Epithelial cell of esophagus (primary cell): Measurements from ENCODE around the gene SH3PXD2A.

Experiments
- DNase-seq: peaks from one replicate; pipeline ENCODE4 v3.0.0; 2010; ENCODE audit warnings: low read depth
- H3K4me3 ChIP-seq: 2 replicates; pipeline ENCODE4 v1.5.1; 2011; ENCODE audit warnings: mild to moderate bottlenecking, low read length, control low read depth
- TF ChIP-seq, protein P1 (sequence below): IDR thresholded peaks from 2 replicates; pipeline ENCODE4 v1.5.1; 2011; ENCODE audit warnings: low read depth, mild to moderate bottlenecking, low read length, control low read depth, inconsistent platforms; ENCODE audit not compliant: insufficient read depth; ENCODE audit errors: missing control alignments

SH3PXD2A gene

DNA sequence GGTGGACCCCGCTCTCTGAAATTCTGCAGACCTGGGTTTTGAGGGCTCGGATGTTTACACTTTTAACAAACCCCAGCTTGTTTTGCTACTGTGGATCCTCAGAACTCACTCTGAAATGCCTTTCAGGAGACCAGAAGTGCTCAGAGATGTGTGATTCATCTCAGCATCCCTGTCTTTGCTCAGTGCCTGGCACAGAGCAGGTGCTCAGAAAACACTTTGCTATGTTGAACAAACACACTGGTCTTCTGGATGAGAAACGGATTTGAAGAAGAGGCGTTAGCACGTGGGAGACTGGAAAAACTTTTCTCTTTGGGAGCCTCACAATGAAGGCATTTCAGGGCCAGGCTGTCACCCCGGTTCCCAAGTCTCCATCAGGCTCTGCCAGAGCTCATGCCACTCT is 53.3 kb downstream of the SH3PXD2A start:
- H3K4me3 ChIP-seq = no peak overlapping the region
- no peak for DNase-seq
- TF ChIP-seq, protein P1, sequence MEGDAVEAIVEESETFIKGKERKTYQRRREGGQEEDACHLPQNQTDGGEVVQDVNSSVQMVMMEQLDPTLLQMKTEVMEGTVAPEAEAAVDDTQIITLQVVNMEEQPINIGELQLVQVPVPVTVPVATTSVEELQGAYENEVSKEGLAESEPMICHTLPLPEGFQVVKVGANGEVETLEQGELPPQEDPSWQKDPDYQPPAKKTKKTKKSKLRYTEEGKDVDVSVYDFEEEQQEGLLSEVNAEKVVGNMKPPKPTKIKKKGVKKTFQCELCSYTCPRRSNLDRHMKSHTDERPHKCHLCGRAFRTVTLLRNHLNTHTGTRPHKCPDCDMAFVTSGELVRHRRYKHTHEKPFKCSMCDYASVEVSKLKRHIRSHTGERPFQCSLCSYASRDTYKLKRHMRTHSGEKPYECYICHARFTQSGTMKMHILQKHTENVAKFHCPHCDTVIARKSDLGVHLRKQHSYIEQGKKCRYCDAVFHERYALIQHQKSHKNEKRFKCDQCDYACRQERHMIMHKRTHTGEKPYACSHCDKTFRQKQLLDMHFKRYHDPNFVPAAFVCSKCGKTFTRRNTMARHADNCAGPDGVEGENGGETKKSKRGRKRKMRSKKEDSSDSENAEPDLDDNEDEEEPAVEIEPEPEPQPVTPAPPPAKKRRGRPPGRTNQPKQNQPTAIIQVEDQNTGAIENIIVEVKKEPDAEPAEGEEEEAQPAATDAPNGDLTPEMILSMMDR = no peak

DNA sequence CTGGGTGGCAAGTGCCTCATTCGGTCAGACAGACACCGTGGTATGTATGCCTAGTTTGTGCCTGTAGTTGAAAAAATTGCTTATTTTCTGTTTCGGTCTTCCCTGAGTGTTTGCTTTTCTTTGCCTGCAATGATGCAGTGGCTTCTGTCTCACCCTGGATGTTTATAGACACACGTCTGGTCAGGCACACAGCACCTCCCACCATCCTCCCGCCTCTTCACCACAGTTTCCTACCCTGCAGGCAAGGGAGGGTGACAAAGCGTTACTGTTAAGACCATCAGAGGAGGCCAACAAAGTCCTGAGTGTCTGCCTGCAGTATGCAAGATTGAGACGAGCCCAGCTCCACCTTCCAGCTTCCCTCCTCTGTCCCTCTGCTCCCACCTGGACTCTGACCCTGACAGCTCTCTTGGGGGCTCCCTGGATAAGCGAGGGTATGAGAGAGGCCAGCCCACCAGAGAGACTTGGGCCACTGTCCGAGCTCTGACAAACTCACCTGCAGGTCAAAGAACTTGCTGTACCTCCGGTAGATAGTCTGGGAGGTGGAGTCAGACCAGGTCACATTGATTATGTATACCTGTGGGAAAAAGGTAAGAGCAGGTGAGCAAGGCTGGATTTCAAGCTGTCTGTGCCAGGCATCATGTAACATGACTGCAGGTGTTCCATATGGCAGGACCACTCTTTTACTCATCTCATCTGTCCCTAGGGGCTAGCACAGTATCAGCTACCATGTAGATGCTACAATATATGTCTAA is 54.4 kb downstream of the SH3PXD2A start:
- TF ChIP-seq, protein P1 = no peak
- H3K4me3 ChIP-seq = no peak overlapping the region
- DNase-seq = peak; percentile 94

DNA sequence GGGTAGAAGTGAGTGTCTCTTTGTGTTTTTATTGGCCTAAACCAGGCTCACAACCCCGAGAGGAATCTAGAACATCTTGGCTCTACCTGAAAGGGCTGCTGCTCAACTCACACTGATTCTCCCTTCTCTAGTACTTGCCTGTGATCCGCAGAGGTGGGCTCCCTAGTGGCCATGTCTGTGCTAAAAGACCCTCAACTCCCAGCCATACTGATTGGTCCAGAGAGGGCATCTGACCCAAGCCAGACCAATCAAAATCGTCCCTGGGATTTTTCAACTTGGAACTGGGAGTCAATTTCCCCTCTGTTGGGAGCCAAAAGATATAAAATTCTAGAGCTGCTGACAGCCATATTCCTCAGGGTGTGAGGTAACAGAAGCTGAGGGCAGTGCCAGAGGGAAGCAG is 55.3 kb downstream of the SH3PXD2A start:
- TF ChIP-seq, protein P1 = no peak
- no peak overlapping the region for H3K4me3 ChIP-seq
- DNase-seq = no peak

DNA sequence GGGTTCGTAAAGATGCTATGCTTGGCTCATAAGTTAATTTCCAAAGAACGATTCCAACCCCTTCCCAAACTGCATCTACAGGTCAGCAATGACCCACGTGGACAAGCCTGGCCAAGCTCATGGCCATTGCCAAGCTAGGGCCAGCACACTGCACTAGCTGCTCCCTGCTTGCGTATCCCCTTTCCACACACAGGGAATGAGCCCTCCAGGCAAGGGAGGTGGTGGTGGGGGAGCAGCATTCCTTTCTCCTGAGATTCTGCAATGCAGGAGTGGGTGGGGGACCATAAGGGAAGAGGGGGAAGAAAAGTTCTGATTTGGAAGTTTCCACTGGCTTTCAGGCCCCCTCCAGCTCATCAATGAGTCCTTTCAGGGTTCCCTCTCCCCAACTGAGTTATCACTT is 56.0 kb downstream of the SH3PXD2A start:
- no peak overlapping the region for H3K4me3 ChIP-seq
- TF ChIP-seq, protein P1 = no peak
- DNase-seq = peak; percentile 50

DNA sequence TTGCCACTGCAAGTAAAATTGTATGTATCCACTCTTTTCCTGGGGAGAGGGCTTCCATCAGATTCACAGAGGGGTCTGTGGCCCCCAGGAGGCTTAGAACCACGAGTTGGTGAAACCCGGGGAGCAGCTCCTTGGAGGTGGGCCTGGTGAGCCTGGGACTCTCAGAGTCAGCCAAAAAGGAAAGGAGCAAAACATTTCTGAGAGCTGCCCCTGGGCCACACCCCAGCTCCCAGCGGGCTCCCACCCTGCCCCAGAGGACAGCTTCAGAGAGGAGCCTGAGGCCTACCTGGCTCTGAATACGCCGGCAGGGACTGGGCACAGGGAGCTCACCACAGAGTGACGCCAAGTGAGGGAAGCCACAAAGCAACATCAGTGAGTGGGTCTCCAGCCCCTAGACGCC is 56.9 kb downstream of the SH3PXD2A start:
- H3K4me3 ChIP-seq = no peak overlapping the region
- TF ChIP-seq, protein P1 = no peak
- no peak for DNase-seq

DNA sequence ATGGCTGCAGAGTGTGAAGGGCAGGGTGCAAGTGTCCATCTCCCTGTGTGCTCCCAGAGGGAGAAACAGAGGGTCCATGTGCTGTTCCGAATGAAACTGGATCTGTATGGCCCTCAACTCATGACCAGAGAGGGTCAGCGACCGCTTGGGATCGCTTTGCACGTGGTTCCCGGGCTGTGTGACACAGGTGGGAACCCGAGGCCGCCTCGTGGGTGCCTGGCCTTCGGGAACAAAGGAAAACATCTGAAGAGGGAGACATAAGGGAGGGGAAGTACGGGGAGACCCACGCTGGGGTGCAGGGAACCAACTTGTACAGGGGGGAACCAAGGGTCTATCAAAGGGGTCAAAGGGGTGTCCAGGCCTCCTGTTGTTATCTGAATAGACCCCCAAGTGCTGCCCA is 57.5 kb downstream of the SH3PXD2A start:
- TF ChIP-seq, protein P1 = no peak
- no peak for DNase-seq

DNA sequence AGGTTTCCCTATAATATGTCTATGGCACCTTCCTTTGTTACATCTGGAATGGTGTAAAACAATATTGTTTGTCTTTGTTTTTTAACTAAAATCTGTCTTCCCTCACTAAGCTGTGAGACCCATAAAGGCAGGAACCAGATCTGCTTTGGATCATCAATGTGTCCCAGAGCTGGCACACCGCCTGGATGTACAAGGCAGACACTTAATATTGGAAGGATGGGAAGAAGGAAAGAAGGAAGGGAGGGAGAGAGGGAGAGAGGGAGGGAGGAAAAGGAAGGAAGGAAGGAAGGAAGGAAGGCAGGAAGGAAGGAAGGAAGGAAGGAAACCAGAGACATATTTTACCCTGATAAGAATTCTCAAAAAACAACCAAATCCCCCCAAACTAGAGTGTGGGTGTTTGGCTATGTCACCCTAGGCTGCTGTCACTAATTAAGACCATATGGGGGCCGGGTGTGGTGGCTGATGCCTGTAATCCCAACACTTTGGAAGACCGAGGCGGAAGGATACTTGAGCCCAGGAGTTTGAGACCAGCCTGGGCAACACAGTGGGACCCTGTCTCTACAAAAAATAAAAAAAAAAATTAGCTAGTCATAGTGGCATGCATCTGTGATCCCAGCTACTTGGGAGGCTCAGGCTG is 59.6 kb downstream of the SH3PXD2A start:
- H3K4me3 ChIP-seq = no peak overlapping the region
- no peak for DNase-seq
- TF ChIP-seq, protein P1 = no peak

More for the DNA sequence above, 57.5 kb downstream of the SH3PXD2A start:
- H3K4me3 ChIP-seq = no peak overlapping the region
